ENCODE data around the gene RHOA.

DNA sequence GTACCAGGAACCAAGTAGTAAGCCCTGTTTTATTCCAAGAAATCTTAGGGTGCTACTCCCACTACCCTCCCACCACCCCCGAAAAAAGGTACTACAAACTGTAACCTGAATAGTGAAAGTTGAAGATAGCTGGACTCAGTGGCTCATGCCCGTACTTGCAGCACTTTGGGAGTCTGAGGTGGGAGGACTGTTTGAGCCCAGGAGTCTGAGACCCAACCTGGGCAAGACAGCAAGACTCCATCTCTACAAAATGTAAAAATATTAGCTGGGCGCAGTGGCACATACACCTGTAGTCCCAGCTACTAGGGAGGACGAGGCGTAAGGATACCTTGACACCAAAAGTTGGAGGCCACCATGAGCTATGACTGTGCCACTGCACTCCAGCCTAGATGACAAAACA is 7.9 kb downstream of the RHOA start:
- TF ChIP-seq EP300 (IDR thresholded peaks at IDR 0.05) (no peak), CTCF (IDR thresholded peaks at IDR 0.05) (no peak), POLR2A (IDR thresholded peaks at IDR 0.05; ENCODE audit: low read depth) (no peak), POLR2AphosphoS5 (IDR thresholded peaks at IDR 0.05) (no peak)
